Measurements from ENCODE around the gene USH1G. TPM values are rescaled to one million over a fixed set of nuclear protein-coding genes. Genes with fewer than 3 reads are reported as not detected.
A peak's percentile ranks its signal among the peaks of the same experiment; 100 is the strongest.
"Not testable (repeated sequence)": the region's sequence is repeated elsewhere in the genome, so short reads cannot be mapped to it uniquely, and the experiment has no call there.

The USH1G gene
- total RNA-seq (2014; rRNA removed; shearing (Covaris generic)), result 1.4 and 1.9 TPM in 2 replicates

DNA sequence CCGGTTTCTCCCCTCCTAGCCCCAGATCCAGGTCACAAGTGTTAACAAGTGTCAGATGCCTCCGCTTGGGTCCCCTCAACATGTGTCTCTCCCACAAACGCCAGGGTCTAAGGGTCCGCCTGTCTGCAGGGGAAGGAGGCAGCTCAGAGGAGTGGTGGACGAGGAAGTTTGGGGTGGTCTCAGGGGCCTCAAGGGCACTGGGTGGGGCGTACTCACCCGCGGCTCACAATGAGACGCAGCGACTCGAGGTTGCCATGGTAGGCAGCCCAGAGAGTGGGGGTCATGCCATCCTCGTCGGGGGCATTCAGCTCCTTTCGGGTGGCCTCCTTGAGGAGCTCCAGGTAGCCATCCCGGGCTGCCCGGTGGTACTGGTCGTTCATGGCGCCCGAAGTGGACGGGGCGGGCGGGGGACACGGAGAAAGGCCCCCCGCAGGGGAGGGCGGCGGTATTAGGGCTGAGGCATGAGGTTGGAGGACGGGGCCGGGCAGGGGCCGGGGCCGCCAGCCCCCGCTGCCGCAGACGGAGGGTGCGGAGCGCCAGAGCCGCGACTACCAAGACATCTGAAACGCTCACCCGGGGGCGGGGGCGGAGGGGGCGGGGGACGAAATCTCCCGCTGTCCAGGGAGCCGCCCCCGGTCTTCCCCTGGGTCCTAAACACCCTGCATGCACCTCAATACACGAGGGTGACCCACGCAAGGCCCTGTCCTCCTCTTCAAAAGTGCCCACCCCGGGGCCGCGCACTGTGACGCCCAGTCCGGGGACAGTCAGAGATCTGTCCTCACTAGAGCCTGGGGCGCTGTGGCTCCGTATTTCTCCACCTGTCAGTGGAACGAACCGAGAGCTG lies at the start of gene USH1G:
USH1G (minus strand) TSS at position 562 of the 844 bp plus-strand sequence; CDS start at position 380, 182 bp downstream.
- in situ Hi-C loops (cut with HindIII; ENCODE audit: low sequenced_read_pairs), result no loop called here
- DNase-seq (ENCODE audit: low spot score), result no peak

DNA sequence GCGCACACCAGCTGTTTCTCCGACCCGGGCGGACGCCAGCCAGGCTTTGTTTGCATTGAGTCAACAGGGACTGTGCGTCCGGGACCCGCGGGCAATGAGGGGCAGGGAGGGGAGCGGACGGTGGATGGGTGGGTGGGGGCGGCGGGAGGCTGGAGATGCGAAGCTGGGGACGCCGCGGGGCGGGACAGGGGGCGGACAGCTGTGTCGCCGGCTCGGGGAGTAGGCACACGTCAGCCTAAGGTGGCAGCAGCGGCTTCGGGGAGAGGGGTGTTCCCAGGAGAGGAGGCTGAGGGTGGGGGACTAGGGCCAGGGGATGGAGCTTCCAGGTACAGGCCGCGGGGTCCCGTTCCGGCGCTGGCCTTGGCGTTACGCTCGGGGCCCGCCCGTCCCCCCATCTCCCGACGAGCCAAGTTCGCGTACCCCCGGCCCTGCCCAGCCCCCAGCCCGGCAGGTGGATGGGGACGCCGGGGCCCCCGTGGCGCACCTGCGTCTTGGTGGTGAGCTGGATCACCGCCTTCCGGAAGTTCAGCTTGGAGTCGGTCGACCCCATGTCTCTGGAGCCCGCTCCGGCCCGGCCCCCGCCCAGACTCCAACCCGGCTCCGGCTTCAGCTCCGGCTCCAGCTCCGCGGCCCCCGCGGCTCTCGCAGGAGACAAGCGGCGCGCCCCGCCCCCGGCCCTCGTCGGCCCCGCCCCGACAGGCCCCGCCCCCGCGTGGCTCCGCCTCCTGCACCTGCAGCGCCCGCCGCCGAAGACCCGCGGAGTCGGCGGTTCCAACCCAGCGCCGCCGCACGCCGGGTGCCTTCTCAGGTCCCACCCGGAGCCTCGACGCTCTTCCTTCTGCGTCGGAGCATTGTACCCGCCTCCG lies 49.3 kb upstream of the USH1G start, which contains the start of gene HID1:
HID1 (minus strand) TSS at position 653 of the 866 bp plus-strand sequence; CDS start at position 550, 103 bp downstream.
- peak; percentile 85 for DNase-seq (ENCODE audit: low spot score)
- in situ Hi-C loops (cut with HindIII; ENCODE audit: low sequenced_read_pairs), result no loop called here

GRCh38 chr17:74971842-74972106 lies 48.7 kb upstream of the USH1G start:
- DNase-seq (ENCODE audit: low spot score), result no peak
- in situ Hi-C loops (cut with HindIII; ENCODE audit: low sequenced_read_pairs), result no loop called here

- peak; percentile 43 for DNase-seq (ENCODE audit: low spot score)
- in situ Hi-C loops (cut with HindIII; ENCODE audit: low sequenced_read_pairs), result no loop called here
These were observed 48.2 kb upstream of the USH1G start for GRCh38 chr17:74971069-74971841.

- in situ Hi-C loops (cut with HindIII; ENCODE audit: low sequenced_read_pairs), result no loop called here
- no peak for DNase-seq (ENCODE audit: low spot score)
These were observed 47.3 kb upstream of the USH1G start for GRCh38 chr17:74970395-74970794.

DNA sequence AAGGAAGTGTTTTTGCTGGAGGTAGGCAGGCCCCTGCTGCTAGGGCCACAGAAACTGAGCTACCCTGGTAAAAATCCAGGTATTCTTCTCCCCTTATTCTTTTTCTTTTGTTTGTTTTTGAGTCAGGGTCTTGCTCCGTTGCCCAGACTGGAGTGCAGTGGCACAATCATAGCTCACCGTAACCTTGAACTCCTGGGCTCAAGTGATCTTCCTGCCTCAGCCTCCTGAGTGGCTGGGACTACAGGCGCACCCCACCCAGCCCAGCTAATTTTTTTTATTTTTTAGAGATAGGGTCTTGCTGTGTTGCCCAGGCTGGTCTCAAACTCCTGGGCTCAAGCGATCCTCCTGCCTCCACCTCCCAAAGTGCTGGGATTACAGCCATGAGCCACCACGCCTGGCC lies 46.4 kb upstream of the USH1G start:
- DNase-seq (ENCODE audit: low spot score); in situ Hi-C loops (cut with HindIII; ENCODE audit: low sequenced_read_pairs): not testable (repeated sequence)

- in situ Hi-C loops (cut with HindIII; ENCODE audit: low sequenced_read_pairs), result no loop called here
- DNase-seq (ENCODE audit: low spot score), result no peak
These were observed 45.3 kb upstream of the USH1G start for GRCh38 chr17:74968361-74968780.

DNA sequence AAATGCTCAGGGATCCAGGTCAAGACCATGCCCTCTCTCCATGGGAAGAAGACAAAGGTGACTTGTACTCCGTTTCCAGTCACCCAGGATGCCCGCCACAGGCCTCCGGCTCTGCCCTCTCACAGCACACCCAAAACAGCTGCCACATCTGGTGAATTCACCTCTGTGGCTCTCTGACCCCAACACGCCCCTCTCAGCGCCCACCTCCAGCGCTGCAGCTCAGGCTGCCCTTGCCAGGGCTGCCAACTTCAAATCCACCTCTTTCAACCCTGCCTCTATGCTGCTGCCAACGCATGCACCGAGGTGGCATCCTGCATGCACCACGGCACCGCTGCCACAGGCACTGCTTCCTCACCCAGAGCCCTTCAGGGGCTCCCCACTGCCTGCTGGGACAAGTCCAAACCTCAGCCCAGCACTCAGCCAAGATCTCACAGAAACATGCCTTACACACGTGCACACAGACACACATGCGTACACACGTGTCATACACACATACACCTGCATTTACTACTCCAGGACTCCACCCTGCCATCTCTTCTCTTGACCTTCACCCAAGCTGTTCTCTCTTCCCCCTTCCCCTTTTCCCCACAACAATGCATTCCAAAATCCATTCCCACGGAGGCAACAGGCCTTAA lies 42.0 kb upstream of the USH1G start:
- in situ Hi-C loops (cut with HindIII; ENCODE audit: low sequenced_read_pairs), result no loop called here
- DNase-seq (ENCODE audit: low spot score), result no peak

DNA sequence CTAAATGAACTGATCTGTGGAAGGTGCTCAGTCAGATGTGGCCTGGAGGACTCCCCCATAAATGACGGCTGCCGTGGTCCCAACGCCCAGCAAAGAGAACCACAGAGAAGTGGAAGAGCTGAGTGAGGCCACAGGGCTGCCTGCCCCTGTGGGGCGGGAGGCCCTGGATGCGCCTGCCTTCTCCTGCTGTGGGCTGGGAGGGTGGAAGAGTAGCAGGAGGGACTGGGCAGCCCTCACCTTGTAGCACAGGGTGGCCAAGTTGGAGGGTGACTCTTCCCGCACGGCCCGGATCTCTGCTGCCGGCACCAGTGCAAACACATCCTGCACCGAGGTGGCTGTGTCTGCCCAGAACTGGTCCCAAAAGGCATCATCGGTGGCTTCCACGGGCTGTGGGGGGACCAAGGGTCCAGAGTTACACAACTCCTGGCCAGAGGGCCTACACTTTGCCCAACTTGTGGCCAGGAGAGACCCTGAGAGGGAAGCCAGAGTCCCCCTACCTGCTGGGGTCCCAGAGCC lies 41.2 kb upstream of the USH1G start:
- in situ Hi-C loops (cut with HindIII; ENCODE audit: low sequenced_read_pairs), result no loop called here
- DNase-seq (ENCODE audit: low spot score), result peak; percentile 24

- DNase-seq (ENCODE audit: low spot score), result peak; percentile 35
- in situ Hi-C loops (cut with HindIII; ENCODE audit: low sequenced_read_pairs), result no loop called here
These were observed 40.6 kb upstream of the USH1G start for GRCh38 chr17:74963656-74964055.

GRCh38 chr17:74962622-74963394 lies 39.8 kb upstream of the USH1G start:
- in situ Hi-C loops (cut with HindIII; ENCODE audit: low sequenced_read_pairs), result no loop called here
- DNase-seq (ENCODE audit: low spot score), result no peak

GRCh38 chr17:74961657-74962350 lies 38.7 kb upstream of the USH1G start:
- DNase-seq (ENCODE audit: low spot score), result peak; percentile 95
- in situ Hi-C loops (cut with HindIII; ENCODE audit: low sequenced_read_pairs), result no loop called here

DNA sequence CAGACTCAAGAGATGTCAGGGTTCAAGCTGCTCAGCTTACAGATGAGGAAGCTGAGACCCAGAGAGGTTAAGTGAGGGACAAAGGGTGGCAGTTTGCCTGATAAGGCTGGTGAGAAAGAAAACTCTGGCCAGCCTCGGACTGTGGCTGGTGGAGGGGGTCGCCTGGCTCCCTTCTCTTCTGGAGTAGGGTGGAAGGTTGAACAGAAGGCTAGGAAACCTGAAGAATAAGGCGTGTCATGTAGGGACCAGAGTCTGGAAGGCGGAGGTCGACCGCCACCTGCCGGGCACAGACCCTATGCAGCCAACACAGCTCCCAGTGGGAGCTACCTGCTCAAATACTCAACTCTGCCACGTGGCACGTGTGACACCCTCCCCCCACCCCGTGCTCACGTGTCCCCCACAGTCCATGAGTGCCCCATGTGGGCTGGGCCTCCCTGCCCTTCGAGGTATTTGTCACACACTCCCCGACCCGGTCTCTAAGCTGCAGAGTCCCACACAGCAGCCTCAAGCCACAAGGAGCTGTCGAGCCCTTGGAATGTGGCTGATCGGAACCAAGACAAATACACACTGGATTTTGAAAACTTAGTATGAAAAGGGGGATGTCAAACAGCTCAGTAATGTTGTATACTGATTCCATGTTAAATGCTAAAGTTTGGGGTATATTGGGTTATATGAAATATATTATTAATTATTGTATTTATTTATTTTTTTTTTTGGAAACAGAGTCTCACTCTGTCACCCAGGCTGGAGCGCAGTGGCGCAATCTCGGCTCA lies 37.7 kb upstream of the USH1G start:
- in situ Hi-C loops (cut with HindIII; ENCODE audit: low sequenced_read_pairs), result no loop called here
- peak; percentile 51 for DNase-seq (ENCODE audit: low spot score)

GRCh38 chr17:74959826-74960515 lies 36.9 kb upstream of the USH1G start:
- in situ Hi-C loops (cut with HindIII; ENCODE audit: low sequenced_read_pairs), result loop anchor here (10.0 kb wide), 1 partner anchor 155 kb away; no protein-coding TSS in a partner anchor
- peak; percentile 31 for DNase-seq (ENCODE audit: low spot score)

DNA sequence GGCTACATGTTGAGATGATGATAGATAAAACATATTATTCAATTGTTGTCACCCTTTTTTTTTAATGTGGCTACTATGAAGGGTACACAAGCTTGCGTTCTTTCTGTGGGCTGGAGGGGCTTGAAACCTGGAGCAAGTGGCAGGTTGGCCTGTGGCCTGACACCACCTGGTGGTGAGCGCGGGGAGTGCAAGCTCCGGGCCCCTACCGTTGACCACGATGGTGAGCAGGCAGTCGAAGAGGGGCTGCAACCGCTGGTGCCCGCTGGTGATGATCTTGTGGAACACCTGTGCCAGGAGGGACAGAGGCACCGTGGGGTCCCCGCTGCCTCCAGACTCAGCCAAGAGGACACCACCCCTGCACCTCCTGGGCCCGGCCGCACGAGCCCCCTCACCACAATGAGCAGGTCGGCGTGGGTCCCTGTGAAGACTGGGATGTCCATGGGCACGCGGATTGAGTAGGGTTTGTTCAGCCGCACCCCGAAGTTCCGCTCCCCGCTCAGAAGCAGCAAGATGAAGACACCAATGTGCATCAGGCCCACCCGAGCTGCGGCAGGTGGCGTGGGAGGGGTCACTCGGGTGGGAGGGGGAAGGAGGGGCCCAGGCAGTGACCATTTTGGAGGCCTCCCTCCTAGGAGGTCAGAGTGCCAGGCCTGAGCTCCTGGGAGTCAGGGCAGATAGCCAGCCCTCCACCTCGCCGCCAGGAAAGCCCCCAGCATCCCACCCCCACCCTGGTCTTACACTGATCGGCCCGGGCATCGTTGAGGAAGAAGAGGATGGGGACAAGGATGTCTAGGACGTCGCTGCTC lies 35.1 kb upstream of the USH1G start:
- in situ Hi-C loops (cut with HindIII; ENCODE audit: low sequenced_read_pairs), result loop anchor here (10.0 kb wide), 1 partner anchor 153 kb away; no protein-coding TSS in a partner anchor
- DNase-seq (ENCODE audit: low spot score), result peak; percentile 67
